ENCODE results near the gene PAPLN.

GRCh38 chr14:73237786-73238423 is 599 bp downstream of the PAPLN start:
- TF ChIP-seq POLR2A (IDR thresholded peaks at IDR 0.05) = no peak
- TF ChIP-seq CTCF (IDR thresholded peaks at IDR 0.05) = no peak
